Tibial nerve (tissue), 4 donors: ENCODE results near the gene DYRK1A.

ENCODE experiments used
- CTCF ChIP-seq, 5 experiments: fragments of 200-600 bp in 3 of 5; fragments of 450-650 bp in 2 of 5; sonication (generic) in 3 of 5; IDR thresholded peaks; one replicate each; pipeline ENCODE4 v1.5.1; 2016 to 2019; ENCODE audit warnings: antibody characterized with exemption in 5 of 5, mild to moderate bottlenecking in 3 of 5, moderate library complexity in 2 of 5
- EP300 ChIP-seq, 2 donors: sonication (generic); formaldehyde crosslinking; IDR thresholded peaks; one replicate each; pipeline ENCODE4 v1.6.1; 2017; ENCODE audit warnings: antibody characterized with exemption in 2 of 2, mild to moderate bottlenecking in 1 of 2

DNA sequence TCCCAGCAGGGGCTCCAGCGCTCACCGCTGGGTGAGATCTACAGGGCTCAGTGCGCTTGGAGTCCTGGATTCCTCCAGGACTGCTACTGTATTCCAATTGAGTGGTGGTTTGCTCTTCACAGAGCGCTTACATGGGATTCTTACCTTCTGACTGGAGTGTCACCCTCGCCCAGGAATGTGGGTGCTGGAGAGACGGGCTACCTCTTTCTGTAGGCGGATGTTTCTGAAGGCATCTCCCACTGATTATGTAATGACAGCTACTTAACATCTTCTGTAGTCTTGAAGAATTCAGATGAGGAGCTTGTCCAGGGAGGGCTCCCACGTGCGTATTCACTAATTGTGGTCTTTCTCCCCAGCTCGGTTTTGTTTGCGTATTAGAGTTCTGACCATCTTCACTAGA lies 154.2 kb downstream of the DYRK1A start:
- TF ChIP-seq CTCF (IDR thresholded peaks at IDR 0.05), result no peak
- TF ChIP-seq EP300 (IDR thresholded peaks at IDR 0.05), result no peak
